MM.1S (cell line): ENCODE results near the gene ANO2.

Source experiments
- EZH2 ChIP-seq: fragments of 300-600 bp; sonication (generic); optimal IDR thresholded peaks from 2 replicates; pipeline ENCODE3; 2017; ENCODE audit warnings: low read depth, mild to moderate bottlenecking, antibody characterized with exemption, low read length, mixed read lengths
- TF ChIP-seq, protein P1 (sequence below): fragments of 300-600 bp; sonication (generic); IDR thresholded peaks from 2 replicates; pipeline ENCODE4 v1.5.1; 2016; ENCODE audit warnings: antibody characterized with exemption, low read length, mixed read lengths

DNA sequence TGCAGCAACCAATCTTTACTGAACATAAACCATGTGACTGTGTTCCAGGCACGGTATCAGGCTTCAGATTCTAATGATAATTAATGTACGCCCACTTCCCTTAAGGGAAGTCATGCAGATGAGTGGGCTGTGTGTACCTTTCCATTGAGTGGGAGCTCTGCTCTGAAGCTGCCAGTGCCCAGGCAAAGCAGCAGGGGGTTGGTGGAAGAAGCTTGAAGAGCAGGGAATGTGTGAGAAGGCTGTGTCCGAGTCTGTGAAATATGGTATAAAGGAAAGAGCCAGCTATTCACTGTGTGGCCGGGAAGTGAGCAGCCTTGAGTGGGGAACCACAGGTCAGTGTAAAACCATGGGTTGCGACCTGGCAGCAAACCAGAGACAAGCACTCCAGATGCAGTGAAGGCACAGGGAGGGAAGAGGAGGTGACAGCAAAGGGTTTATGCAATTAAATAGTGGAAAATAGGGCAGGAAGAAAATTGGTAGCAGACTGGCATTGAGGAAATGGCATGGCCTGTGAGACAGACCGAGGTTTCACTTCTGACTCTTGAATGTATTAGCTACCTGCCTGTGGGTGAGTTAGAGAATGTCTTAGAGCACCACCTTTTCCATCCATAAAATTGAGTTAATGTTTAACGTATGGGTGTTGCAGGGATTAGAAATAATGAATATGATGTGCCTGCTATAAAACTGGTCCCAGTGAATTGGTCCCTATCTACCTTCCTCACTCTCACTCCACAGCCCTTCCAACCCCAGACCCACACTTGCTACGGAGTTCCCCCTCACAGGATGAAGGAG lies 396.7 kb downstream of the ANO2 start:
- TF ChIP-seq, protein P1, sequence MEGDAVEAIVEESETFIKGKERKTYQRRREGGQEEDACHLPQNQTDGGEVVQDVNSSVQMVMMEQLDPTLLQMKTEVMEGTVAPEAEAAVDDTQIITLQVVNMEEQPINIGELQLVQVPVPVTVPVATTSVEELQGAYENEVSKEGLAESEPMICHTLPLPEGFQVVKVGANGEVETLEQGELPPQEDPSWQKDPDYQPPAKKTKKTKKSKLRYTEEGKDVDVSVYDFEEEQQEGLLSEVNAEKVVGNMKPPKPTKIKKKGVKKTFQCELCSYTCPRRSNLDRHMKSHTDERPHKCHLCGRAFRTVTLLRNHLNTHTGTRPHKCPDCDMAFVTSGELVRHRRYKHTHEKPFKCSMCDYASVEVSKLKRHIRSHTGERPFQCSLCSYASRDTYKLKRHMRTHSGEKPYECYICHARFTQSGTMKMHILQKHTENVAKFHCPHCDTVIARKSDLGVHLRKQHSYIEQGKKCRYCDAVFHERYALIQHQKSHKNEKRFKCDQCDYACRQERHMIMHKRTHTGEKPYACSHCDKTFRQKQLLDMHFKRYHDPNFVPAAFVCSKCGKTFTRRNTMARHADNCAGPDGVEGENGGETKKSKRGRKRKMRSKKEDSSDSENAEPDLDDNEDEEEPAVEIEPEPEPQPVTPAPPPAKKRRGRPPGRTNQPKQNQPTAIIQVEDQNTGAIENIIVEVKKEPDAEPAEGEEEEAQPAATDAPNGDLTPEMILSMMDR = no peak
- TF ChIP-seq EZH2 = no peak
